Right cardiac atrium (tissue), 5 donors: Measurements from ENCODE around the gene ASNS. TPM values are rescaled to one million over a fixed set of nuclear protein-coding genes. Genes with fewer than 3 reads are reported as not detected.

Experiments
- ATAC-seq, 2 donors: fragments of 200-7000 bp; cut with Tn5 transposase; one replicate each; pipeline versions ENCODE4 v1.8.0 to v1.9.1; 2020; ENCODE audit warnings: moderate library complexity in 2 of 2, mild to moderate bottlenecking in 1 of 2
- DNase-seq, 3 donors: peaks; one replicate each; pipeline ENCODE4 v3.0.0-alpha.2; 2020
- H3K27ac ChIP-seq: one replicate; pipeline ENCODE4 v1.5.1; 2013; ENCODE audit warnings: mild to moderate bottlenecking, low read length, control low read depth, moderate library complexity
- H3K27me3 ChIP-seq: one replicate; pipeline ENCODE4 v1.6.1; 2013; ENCODE audit not compliant: control insufficient read depth, insufficient read depth
- H3K4me1 ChIP-seq: one replicate; pipeline ENCODE4 v1.6.1; 2013; ENCODE audit warnings: low read length; ENCODE audit not compliant: control insufficient read depth, insufficient read depth
- H3K4me3 ChIP-seq: one replicate; pipeline ENCODE4 v1.5.1; 2013; ENCODE audit warnings: low read length, control low read depth
- H3K9me3 ChIP-seq: one replicate; pipeline ENCODE4 v1.6.1; 2013; ENCODE audit warnings: low read length; ENCODE audit not compliant: control insufficient read depth
- WGBS: extraction: QIAGEN DNeasy Blood & Tissue Kit; methylation state at CpG from one replicate; pipeline ENCODE4 v1.1.7; 2013; 5-methylcytosine and 5-hydroxymethylcytosine counted together
- intact Hi-C, 4 donors: fragments of 100-400 bp; cut with DNase I; formaldehyde crosslinking; loops; one replicate each; pipeline versions ENCODE4 v1.11.0 to v1.14.0; 2022 to 2023
- polyA plus RNA-seq: library from polyadenylated mRNA; stranded (reverse); fragments of 200-250 nt; gene quantifications from one replicate; pipeline ENCODE4 v1.2.3, GENCODE V29; 2013
- total RNA-seq, 4 donors: library from RNA; stranded (reverse); fragmentation: NEBNext Ultra II Directional; extraction: Animal tissue kit (Norgen Biotek cat#: 25700); gene quantifications; one replicate each; pipeline ENCODE4 v1.2.1, GENCODE V29; 2021
- donor health status: healthy with polysubstance abuse.
- donor health status: DM: no; HTN: yes; CAD: no.
- donor health status: DM: no; HTN: no; CAD: no.
- donor health status: DM: no; HTN: yes; CAD: no; lungs with severe emphysema.
- donor health status: DM: yes; HTN: yes; CAD: no.

Gene ASNS
- total and polyA plus RNA-seq, 5 donors, result 13.0 to 18.6 (median 15.3) TPM

DNA sequence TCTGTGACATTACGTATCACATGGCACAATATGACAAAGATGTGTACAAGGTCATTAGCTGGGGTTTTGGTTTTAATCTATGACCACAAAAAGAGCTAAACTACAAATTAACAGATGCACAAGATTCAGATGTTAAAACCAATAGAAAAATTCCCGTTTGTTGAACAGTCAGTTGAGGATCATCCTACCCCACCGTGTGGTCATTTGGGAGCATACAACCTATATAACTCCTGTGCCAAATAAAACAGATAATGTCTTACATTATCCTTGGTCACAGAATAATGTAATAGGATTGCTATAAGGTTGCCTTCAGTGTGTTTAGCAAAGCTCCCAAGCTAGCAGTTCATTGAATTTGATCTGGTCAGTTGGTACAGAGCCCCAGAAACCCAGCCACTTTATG lies 28.2 kb downstream of the ASNS start:
- WGBS, result 75% methylated on average over 3 of the region's 3 CpGs
- intact Hi-C loops, result loop anchor here in 2 of 4 donors (5.0 to 10.0 kb wide), 2 partner anchors 737 to 739 kb away; no protein-coding TSS in a partner anchor

DNA sequence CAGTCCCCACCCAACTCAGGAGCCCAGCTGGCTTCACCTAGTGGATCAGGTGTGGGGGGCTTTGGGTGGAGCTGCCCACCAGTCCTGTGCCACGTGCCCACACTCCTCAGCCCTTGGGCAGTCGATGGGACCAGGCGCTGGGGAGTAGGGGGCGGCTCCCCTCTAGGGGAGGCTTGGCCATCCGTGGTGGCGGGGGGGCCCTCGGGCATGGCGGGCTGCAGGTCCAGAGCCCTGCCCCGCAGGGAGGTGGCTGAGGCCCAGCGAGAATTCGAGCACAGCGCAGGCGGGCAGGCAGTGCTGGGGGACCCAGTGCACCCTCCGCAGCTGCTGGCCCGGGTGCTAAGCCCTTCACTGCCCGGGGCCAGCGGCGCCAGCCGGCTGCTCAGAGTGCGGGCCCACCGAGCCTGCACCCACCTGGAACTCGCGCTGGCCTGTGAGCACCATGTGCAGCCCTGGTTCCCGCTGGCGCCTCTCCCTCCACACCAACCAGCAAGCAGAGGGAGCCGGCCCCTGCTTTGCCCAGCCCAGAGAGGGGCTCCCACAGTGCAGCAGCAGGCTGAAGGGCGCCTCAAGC lies 29.3 kb downstream of the ASNS start:
- Histone ChIP-seq H3K27ac (no peak overlapping the region), H3K4me3 (no peak overlapping the region), H3K27me3 (peaks cover 3% of the 10 kb centered on the region), H3K4me1 (no peaks in the 10 kb centered on the region), H3K9me3 (no peaks in the 10 kb centered on the region)
- ATAC-seq, result no peak
- WGBS, result 94% methylated on average over 27 of the region's 27 CpGs
- DNase-seq, result peak in 1 of 3 donors; percentile 48
- intact Hi-C loops, result loop anchor here in 2 of 4 donors (5.0 to 10.0 kb wide), 2 partner anchors 736 to 738 kb away; no protein-coding TSS in a partner anchor

More for the DNA sequence above, 28.2 kb downstream of the ASNS start:
- H3K27me3 ChIP-seq, result peaks cover 3% of the 10 kb centered on the region
- no peak overlapping the region for H3K4me3 ChIP-seq
- ATAC-seq, result no peak
- H3K27ac ChIP-seq, result no peak overlapping the region
- H3K4me1 ChIP-seq, result no peaks in the 10 kb centered on the region
- DNase-seq, result no peak
- no peaks in the 10 kb centered on the region for H3K9me3 ChIP-seq

DNA sequence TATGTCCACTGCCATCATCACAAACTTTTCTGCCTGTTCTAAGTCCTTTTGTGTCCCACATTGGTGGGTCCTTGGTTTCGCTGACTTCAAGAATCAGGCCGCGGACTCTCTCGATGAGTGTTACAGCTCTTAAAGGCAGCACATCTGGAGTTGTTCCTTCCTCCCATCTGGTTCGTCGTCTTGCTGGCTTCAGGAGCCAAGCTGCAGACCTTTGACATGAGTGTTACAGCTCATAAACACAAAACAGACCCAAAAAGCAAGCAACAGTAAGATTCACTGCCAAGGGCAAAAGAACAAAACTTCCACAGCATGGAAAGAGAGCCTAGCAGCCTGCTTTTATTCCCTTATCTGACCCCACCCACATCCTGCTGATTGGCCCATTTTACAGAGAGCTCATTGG lies 30.2 kb downstream of the ASNS start:
- Histone ChIP-seq H3K4me1 (no peaks in the 10 kb centered on the region), H3K9me3 (no peaks in the 10 kb centered on the region), H3K27me3 (peaks cover 3% of the 10 kb centered on the region), H3K4me3 (no peak overlapping the region), H3K27ac (no peak overlapping the region)
- intact Hi-C loops, result loop anchor here in 2 of 4 donors (5.0 to 10.0 kb wide), 2 partner anchors 735 to 737 kb away; no protein-coding TSS in a partner anchor
- WGBS, result 78% methylated on average over 6 of the region's 6 CpGs
- no peak for DNase-seq
- ATAC-seq, result no peak

DNA sequence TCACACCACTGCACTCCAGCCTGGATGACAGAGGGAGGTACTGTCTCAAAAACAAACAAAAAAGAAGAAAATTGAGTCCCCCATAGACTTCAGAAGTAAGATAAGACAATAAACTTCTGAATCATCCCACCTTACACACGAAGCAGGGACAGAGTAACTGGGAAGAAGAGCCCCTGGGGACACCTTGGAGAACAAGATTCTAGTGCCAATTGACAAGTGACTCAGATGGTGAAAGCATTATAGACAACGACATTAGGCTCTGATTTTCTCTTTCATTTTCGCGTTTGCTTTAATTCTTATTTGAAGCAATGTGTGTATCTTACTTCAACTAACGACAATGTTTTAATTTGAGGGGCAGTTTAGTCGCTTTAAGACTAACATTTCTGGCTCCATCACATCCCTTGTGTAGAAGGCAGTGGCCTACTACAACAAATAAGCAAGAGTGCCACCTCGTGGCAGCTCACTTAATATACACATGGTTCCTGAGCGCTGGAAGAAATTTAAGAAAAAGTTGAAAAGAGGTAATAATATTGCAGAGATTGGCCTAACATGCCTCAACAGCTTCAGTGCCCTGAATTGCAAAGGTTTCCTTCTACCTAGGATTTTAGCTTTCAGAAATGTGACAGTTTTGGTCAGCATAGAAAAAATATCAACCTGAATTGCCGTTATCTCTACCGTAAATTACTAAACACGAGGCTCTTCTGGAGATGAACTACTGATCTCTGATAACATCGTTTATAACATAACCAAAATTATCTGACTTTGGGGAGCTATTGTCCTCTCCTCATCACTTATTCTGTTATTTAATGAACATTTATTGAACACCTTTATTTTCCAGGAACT lies 36.7 kb downstream of the ASNS start:
- ATAC-seq (peak; percentile 59 to 66), DNase-seq (peak; percentile 50 to 85 (median 70))
- no peak overlapping the region for H3K27ac ChIP-seq
- H3K4me1 ChIP-seq, result no peaks in the 10 kb centered on the region
- peaks cover 3% of the 10 kb centered on the region for H3K27me3 ChIP-seq
- no peak overlapping the region for H3K4me3 ChIP-seq
- H3K9me3 ChIP-seq, result no peaks in the 10 kb centered on the region
- intact Hi-C loops, result loop anchor here in 3 of 4 donors (2.0 to 10.0 kb wide), 3 partner anchors 335 to 733 kb away; no protein-coding TSS in a partner anchor
- 27% methylated on average over 12 of the region's 12 CpGs for WGBS

DNA sequence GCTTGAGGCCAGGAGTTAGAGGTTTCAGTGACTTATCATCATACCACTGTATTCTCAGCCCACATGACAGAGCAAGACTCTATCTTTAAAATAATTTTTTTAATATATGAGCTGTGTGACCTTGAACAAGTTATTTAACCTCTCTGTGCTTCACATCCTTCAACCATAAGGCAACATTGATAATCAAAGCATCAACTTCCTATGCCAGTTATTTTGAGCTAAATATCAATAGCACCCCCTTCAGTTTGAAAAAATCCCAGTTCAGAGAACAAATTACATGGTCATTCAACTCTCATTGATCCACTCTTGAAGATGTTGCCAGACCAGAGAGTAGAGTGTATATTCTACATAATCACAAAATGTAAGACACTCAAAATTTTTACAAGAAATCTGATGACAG lies 53.0 kb downstream of the ASNS start:
- ATAC-seq, result no peak
- Histone ChIP-seq H3K4me3 (no peak overlapping the region), H3K4me1 (no peaks in the 10 kb centered on the region), H3K27ac (no peak overlapping the region), H3K27me3 (no peaks in the 10 kb centered on the region), H3K9me3 (no peaks in the 10 kb centered on the region)
- DNase-seq, result no peak
- intact Hi-C loops, result no loop called here

DNA sequence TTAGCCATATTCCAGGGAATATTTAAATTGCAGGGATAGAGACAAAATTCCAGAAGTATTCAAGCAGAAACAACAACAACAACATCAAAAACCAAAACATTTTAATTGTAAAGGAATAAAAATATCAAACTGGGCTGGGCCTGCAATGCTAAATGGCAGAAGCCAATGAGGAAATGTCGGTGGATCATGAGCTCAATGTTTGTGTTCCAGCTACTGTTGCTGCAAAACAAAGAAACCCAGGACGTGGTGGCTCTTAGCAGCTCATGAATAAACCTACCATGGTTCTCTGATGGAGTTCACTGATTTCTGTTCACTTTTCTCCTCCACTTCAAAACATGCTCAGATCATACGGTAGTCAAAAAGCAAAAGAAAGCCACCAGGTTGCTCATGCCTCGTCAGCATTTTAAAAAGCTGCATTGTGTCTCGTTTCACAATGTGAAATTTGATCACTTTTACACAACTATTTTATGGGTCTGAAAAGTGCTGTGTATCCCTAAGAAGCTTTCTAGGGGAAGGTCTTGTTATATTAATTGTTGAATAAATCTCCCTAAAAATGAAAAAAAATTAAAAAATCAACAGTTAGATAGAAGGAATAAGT lies 54.0 kb downstream of the ASNS start:
- ATAC-seq (no peak), DNase-seq (no peak)
- H3K27ac ChIP-seq, result no peak overlapping the region
- no peak overlapping the region for H3K4me3 ChIP-seq
- intact Hi-C loops, result no loop called here
- WGBS, result 68% methylated on average over 5 of the region's 5 CpGs
- H3K4me1 ChIP-seq, result no peaks in the 10 kb centered on the region
- H3K9me3 ChIP-seq, result no peaks in the 10 kb centered on the region
- H3K27me3 ChIP-seq, result no peaks in the 10 kb centered on the region

Other genes starting within 250 kb of the ASNS start
- gene TAC1, start 140.3 kb downstream of the ASNS start, total RNA-seq, result under 1 TPM in 1 of 4 donors, not detected in 3; 0.24 TPM
- gene TAC1, start 140.3 kb downstream of the ASNS start, polyA plus RNA-seq, result 1.6 TPM
- not detected for gene OCM2, start 117.8 kb upstream of the ASNS start, total RNA-seq
- not detected for gene OCM2, start 117.8 kb upstream of the ASNS start, polyA plus RNA-seq
- gene LMTK2, start 234.5 kb upstream of the ASNS start, total RNA-seq, result 10 to 100 TPM; 36.4 to 38.5 (median 37.1) TPM
- 13.1 TPM for gene LMTK2, start 234.5 kb upstream of the ASNS start, polyA plus RNA-seq